Renal pelvis (tissue), 4 donors: ENCODE results near the gene ATF6B. TPM values are rescaled to one million over a fixed set of nuclear protein-coding genes. Genes with fewer than 3 reads are reported as not detected.
"Not testable (repeated sequence)": the region's sequence is repeated elsewhere in the genome, so short reads cannot be mapped to it uniquely, and the experiment has no call there.

Experiments
- DNase-seq: peaks from one replicate; pipeline ENCODE4 v3.0.0-alpha.2; 2013
- polyA plus RNA-seq, 3 donors: library from polyadenylated mRNA; unstranded; fragments of 120-200 nt; gene quantifications; one replicate each; pipeline ENCODE4 v1.2.1, GENCODE V29; 2013; ENCODE audit not compliant: insufficient read length in 3 of 3

Gene ATF6B
- polyA plus RNA-seq, 3 donors = 89.8 to 114 (median 96.6) TPM

DNA sequence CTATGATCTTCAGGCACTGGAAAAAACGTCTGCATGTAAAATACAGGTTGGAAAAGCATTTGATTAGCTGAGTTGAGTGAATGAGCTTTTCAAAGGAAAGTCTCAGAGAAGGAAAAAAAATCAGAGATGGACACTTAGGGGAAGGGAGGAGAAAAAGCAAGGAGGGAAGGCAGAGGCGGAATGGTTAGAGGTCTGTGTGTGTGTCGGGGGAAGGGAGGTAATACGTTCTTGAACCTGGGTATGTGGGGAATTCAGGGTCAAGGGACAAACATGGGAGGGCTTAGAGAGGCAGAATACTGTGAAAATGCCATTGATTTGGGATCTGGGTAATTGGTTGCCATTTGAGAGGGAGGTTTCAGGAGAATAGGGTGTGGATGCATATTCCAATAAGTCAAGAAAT lies 18.6 kb upstream of the ATF6B start:
- DNase-seq = no peak

DNA sequence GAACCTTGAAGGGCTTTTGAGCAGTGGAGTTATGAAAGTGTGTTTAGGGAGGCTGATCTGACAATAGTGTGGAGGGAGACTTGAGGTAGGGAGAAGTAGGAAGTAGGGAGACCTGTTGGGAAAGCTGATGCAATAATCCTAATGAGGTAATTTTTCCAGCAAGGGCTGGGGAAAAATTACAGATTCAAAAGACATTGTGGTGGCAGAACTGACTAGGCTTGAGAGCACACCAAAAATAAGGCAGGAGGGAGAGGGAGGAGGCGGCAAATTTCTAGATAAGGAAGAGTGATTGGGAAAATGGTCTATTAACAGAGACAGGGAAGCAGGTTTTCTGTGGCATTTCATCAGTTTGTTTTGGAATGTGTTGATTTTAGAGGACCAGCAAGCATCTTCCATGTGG lies 18.2 kb upstream of the ATF6B start:
- no peak for DNase-seq

DNA sequence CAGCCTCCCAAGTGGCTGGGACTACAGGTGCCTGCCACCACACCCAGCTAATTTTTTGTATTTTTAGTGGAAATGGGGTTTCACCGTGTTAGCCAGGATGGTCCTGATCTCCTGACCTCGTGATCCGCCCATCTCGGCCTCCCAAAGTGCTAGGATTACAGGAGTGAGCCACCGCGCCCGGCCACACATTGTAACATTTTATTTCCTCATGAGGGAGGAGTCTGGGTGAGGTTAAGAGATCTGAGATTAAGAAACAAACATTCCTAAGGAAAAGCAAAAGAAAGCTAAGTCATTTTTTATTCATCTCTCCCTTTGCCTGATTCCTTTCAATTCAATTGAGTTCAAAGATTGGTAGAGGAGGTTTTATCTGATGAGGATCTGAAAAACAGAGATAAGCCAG lies 16.2 kb upstream of the ATF6B start:
- not testable (repeated sequence) for DNase-seq

DNA sequence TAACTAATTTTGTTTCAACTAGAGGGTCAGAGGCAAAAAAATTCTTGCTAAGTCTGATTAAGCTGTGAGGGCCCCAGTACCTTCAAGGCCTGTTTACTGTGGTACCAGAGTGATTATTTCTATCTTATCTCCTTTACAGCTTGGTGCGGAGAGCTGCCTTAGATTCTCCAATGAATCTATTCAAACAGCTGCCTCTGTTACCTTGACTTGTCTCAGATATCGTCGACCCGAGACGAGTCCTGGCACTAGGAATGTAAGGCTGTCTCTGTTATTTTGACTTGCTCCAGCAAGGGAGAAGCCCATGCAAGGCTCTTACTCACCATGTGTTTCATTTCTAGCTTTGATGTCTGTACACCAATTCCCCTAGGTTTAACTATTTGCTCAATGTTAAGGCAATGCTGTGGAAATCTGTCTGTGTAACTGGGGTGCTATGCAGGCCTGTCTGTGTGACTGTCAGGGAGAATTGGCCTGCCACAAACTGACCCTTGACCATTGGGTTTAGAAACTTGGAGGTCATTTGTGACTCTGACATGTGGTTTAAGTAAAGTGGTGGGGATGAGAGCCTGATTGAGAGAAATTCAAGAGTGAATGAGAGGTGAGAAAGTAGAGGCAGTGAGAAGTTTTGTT lies 12.5 kb upstream of the ATF6B start:
- no peak for DNase-seq

DNA sequence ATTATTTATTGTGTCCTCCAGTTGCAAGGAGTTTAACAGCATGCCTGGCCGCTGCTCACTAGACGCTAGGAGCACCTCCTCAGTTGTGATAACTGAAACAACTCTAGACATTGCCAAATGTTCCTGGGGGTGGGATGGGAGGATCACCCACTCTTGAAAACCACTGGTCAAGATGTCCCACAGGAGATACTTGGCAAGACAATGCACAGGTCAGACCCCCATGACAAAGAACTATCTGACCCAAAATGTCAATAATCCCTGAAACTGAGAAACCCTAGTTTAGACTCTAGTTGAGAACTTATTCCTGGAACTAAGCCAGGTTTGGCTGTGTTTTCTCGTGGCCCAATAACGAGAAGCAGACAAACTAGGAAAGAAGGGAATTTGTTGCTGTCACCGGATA lies 11.5 kb upstream of the ATF6B start:
- no peak for DNase-seq

DNA sequence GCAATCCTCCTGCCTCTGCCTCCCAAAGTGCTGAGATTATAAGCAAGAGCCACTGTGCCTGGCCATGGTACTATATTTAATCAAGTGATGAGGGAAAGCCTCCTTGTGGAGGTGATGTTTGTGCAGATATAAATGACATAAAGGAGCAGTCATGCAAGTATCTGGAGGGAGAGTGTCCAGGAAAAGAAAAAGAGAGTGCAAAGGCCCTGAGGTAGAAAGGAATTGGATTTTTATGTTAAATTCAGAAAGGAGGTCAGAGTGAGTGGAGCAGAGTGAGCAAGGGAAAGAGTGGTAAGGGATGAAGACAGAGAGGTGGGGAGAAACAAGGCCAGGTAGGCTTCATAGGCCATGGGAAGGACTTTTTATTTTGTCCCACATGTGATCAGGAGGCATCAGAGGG lies 9.4 kb upstream of the ATF6B start:
- no peak for DNase-seq

DNA sequence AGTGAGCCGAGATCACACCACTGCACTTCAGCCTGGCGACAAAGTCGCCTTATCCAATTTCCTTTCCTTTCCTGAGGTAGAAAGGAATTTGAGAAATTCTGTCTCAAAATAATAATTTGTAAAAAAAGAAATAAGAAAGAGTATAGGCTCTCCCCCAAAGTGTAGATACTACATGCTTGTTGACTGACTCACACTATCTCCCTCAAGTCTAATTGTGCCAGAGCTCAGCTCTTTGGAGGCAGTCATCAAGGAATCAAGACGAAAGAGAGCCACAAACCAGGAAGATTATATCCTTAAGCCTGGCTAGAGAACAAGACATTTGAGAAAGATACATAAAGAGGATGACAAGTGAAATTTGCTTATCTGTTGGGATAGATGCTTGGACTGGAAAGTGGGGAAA lies 5.7 kb upstream of the ATF6B start:
- DNase-seq = no peak

DNA sequence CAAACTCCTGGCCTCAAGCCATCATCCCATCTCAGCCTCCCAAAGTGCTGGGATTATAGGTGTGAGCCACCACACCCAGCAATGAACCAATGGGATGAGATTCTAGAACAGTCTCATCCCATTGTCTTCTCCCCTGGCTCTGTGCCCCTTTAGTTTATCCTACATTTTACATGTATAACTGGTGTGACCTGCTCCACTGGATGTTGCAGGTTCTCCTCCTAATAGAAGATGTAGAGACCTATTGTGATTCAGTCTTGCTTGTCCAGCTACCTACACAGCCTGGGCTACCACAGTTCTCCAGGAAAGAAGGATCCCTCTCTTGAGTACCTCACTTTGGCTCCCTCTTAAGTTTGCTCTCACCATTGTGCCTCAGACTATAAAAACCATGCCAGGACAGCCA lies 4.1 kb upstream of the ATF6B start:
- DNase-seq = no peak

DNA sequence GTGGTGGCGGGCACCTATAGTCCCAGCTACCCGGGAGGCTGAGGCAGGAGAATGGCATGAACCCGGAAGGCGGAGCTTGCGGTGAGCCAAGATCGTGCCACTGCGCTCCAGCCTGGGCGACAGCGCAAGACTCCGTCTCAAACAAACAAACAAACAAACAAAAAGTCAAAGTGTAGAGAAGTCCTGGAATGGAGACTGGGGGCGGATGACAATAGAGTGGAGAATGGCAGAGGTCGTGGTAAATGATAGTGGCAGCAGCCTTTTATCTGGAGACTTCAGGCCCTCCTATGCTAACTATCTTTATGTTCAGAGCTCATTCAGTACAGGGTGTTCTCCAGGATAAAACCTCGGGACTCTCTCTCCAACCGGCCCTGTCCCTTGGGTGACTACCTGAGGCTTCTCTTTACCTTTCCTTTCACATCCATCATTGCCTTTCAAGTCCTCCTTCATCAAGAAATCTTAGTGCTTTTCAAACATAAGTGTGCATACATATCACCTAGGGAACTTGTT lies 3.4 kb upstream of the ATF6B start:
- DNase-seq = no peak

DNA sequence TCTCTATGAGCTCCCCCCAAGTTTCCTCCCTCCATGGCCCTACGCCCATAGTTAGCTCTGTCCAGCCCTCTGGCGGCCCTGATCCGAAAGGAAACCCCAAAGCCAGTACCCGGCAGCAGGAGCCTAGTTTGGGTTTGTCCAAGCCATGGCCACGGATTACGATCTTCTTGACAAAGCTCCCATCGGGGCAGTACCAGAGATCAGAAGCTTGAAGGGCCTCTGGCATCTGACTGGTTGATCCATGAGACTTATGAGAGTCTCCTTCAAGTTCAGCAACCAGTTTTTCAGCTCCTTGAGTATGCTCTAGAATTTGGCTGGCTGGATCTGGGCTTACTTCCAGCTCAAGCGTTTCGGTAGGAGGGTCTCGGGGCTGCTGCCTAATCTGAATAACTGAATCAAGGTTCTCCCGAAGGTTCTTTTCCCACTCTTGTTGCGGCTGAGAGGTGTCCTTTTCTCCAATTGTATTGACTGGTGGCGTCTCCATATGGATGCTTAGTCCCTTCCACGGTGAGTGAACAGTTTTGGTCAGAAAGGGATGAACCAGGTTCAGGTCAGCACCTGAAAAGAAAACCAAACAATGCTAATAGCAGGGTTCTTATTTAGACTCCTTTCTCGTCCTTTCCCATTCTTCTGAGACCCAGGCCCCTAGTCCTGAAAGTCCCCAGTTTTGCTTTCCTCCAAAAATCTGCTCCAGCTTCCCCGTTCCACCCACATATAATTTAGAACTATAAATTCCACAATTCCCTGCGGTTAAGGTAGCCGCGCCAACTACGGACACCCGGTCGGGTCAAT lies 1.4 kb upstream of the ATF6B start:
- DNase-seq = no peak

DNA sequence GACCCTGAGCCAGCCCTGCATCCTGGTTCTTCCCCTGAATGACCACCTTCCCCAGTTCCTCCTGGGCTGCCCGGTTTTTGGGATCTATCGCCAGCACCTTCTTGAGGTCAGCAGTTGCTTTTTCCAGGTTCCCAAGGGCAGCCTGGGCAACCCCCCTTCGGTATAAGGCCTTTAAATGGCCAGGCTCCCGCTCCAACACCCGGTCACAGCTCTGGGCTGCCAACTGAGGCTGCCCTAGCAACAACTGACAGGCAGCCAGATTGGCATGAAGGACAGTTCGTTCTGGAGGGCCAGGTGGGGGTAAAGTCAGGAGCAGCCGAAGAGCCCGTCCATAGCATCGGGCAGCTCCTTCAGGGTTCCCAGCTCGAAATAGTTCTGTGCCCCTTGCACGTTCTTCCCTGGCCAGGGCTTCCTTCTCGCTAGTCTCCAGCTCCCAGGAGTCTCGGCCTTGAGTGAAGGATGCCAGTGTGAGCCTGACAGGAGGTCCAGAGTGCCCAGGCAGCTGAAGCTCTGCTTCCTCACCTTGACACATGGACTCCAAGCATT lies 778 bp upstream of the ATF6B start:
- no peak for DNase-seq

DNA sequence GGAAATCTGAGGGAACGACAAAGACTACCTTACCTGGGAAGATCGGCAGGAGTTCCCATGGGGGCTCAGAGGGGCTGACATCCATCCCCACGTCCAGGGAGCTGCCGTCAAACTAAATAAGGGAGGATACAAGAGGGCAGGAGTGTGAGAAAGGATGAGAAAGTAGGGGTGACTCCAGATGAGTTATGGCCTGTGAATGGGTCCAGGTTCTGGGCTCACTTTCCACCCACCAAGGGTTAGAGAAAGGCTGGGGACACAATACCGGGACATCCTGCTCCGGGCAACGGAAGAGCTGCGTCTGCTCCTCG lies 683 bp downstream of the ATF6B start:
- DNase-seq = no peak

DNA sequence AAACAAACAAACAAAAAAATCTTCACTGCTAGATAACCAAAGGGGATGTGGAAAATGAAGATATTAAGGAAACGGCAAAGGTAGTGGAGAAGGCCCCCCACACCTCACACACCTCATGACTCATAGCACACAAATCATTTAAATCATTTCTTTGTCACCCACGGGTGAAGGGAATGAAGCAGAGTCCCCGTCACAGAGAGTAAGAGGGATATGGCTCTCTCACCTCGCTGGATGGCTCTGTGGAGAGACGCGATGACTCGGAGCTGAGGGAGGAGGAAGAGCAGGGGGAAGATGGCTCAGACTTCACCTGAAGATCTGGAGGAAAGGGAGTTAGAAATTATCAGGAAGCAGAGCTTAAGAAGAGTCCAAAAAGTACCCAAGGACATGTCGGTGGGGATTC lies 1.2 kb downstream of the ATF6B start:
- DNase-seq = no peak

DNA sequence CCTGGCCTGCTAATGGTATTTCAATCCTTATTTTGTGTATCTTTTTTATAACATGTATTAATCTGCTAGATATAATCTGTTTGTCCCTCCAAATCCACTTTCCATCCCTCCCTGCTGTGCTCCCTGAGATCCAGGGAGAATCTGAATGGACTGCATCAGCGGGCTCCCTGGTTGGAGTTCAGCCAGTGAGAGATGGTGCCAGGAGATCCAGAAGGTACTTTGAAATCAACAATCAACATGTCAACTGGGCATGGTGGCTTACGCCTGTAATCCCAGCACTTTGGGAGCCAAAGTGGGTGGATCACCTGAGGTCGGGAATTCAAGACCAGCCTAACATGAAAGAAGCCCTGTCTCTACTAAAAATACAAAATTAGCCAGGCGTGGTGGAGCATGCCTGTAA lies 4.4 kb downstream of the ATF6B start:
- no peak for DNase-seq

DNA sequence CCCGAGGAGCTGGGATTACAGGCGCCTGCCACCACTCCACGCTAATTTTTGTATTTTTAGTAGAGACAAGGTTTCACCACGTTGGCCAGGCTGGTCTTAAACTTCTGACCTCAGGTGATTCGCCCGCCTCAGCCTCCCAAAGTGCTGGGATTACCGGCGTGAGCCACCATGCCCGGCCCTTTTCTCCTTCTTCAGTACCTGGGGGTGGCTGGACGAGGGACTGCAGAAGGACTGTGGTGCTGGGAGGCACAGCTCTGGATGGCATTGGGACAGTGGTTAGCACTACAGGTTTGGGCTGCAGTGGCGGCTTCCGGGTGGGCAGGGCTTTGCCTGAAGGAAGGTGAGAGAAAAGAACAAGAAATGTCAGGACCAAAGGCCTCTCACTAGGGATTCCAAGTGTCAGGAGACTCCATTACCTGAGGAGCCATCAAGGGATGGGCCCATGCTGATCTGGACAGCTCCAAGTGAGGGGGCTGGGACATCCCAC lies 7.4 kb downstream of the ATF6B start:
- DNase-seq = no peak

DNA sequence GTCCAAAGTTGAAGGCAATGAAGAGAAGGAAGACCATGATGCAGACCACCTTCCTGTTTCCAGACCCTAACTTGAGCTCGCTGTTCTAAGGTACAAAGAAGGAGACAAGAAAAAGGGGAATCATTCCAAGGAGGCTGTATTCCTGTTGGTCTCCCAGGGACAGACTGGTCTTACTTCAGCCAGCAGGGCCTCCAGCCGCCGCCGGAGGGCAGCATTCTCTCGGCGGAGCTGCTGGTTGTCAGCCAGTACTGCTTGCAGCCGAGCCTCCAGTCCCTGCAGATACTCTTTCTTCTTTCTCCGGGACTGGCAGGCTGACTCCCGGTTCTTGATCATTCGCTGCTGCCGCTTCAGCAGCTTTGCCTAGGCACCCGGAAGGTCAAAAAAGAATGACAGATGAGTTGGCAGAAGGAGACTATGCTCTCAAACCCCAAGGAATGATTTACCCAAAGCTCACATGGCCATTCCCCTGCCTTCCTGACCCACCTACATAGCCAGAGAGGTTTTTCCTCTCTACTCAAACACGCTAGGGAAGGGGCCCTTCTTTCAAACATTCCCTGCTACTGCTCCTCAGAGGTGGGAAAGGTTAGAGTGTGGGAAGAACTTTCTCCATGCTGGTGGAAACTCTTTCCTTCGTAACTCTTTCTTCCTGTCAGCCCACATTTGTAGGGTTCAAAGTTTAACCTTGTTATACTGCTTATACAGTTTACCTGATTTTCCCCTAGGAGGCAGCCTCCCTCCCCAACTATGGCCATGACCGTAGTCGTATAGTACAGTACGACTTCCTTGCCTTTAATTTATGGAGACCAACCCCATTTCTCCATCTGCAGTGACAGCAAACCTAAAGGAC lies 9.0 kb downstream of the ATF6B start:
- DNase-seq = peak; percentile 78

DNA sequence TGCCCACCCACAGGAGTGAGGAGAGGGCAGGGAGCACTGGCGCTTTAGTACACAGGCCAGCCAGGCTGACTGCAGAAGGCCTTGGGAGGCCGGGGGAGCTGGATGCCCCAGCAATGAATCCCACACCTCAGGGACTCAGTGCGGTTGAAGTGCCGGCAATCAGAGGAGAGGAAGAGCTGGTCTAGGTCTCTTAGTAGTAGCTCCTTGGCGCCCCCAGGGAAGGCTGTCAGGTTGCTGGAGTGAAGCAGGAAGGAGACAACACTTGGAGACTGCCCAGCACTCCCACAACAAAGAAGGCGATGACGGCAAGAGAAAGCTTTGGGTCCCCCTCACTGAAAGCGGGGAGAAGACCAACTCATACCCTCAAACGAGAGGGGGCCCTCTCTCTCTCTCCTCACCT lies 10.6 kb downstream of the ATF6B start:
- no peak for DNase-seq

DNA sequence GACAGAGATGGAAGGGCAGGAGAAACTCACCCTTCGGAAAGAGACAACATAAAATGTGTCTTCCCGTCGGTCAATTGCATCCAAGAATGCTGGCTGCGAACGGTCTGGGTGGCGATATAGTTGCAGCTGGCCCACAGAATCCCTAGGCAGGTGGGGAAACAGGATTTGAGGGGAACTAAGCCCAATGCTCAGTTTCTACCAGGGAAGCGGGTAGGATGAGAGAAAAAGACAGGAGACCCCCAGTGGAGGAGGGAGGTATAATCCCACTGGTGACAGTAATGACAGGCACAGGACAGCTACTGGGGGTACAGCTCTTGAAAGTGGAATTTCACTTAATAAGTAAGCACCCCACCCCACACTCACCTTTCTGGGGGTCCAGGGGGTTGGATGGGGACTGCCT lies 11.4 kb downstream of the ATF6B start:
- no peak for DNase-seq

DNA sequence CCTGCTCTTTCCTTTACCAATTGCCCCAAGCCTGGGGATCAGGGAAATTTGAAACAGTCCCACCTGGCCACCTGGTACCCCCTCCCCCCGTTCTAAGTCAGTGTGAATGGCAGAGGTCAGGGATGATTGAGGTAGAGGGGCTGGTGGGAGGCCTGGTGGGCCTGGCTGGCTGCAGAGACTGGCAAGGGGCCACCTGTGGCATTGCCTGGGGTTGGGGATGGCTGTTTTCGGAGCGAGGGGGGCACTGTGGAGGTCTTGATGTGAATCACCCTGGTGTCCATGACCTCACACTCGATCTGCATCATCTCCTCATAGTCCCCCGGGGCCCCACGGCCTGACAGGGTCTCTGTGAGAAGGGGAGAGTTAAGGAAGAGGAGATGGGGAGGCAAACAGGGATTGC lies 12.4 kb downstream of the ATF6B start:
- no peak for DNase-seq

DNA sequence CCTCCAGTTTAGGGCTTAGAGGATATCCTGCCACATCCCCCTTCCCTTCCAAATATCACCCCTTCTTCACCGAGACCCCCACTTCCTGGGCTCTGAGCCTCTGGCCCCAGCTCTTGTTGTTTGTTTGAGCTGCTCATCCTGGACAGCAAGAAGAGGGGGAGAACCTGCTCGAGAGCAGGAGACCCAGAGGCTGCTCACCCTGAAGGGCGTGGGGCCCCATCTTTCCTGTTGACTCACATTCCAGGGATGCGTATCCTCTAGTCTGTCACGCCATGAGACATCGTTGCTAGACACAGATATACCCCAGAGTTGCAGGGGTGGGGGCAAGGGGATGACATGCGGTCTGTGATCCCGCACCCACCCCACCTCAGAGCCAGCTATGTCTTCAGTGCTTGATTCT lies 13.2 kb downstream of the ATF6B start:
- DNase-seq = no peak

DNA sequence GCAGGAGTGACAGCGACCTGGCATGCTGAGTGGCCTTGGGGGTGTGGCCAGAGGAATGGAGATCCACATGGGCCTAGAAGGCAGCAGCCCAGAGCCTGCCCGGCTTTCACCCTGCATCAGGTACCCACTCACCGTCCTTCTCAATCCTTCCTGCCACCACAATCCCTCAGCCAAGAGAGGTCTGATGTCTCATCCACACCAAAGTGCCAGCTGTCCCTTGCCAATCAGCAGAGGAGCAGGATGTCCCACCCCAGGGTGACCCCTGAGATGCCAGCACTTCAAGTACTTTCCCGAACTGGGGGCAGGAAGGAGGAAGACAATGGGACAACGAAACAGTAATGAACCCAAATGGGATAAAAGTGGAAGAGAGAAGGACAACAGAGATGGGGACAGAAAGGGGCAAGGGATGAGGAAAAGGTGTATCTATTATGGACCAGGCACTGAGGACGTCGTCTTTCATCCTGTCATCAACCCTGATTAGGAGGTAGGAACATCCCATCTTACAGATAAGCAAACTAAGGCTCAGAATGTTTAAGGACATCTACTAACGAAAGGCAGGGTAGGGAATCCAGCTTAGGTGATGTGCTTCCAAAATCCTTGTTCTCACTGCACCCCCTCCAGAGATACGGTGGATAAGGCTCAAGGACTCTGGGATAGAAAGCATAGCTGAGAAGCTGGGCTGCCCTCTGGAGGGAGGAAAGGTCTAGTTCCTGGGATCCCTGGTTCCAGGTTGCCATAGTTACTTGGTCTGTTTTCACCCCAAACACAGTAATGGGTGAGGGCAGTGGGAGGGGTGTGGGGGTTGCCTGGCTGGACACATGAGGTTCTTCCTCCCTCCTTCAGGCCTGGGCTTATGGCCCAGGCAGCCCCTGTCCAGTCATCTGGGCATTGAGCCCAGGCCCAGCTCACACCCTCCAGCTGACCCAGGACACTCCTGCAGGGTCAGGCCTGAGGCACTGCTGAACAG lies 14.4 kb downstream of the ATF6B start:
- DNase-seq = peak; percentile 59
